ENCODE measurements around the gene POTEF.
"Not testable (repeated sequence)": the region's sequence is repeated elsewhere in the genome, so short reads cannot be mapped to it uniquely, and the experiment has no call there.

POTEF gene

DNA sequence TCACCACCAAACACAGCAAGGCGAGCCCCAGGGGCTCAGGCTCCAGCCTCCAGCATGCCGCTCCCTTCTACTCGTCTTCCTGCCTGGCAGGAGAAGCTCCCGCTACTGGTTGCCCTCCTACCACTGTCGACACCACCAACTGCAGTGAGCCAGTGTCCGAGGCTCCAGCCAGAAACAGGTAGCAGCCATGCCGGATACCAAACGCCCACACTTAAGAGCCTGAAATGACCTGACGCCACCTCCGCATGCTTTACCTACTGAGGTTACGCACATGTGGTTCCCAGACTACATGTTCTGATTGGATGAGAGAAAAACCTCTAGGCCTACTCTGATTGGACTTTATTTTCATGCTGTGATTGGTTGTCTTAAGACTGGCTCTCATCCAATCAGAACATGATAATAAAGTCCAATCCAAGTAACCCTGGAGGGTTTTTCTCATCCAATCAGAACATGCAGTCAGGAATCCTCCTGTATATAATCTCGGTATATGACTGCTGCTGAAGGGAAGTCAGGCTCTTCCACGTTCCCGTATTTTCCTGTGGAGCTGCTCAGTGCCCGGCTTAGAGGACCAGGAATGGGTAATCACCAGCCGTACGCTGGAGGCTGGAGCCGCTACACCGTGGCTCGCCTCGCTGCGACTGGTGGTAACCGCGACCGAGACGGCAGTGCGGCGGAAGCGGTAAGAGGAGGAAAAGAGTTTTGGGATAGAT, at the start of gene POTEF:
Gene POTEF (minus strand): TSS at position 103 of the 710 bp plus-strand sequence. CDS start 8,707 bp downstream, outside the sequence.
- DNase-seq: not testable (repeated sequence)

- DNase-seq: not testable (repeated sequence)
These were observed 45.8 kb upstream of the POTEF start for GRCh38 chr2:130174866-130175265.

GRCh38 chr2:130169896-130170295, 40.9 kb upstream of the POTEF start:
- no peak for DNase-seq

DNA sequence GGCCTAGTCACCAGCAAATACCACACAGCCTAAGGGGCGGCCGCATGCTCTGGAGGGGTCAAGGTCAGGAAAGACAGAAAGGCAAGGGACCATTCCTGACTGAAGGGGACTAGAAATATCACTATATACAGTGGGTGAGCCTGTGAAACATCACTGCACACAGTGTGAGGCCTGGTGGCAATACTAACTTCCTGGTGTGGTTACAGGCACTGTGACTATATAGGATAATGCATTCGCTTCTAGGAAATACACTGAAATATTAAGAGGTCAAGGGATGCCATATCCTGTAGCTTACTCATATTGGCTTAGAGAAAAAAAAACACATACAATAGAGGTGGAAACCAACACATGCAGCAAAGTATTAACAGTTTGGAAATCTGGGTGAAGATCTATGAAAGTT, 40.1 kb upstream of the POTEF start:
- DNase-seq: not testable (repeated sequence)

DNA sequence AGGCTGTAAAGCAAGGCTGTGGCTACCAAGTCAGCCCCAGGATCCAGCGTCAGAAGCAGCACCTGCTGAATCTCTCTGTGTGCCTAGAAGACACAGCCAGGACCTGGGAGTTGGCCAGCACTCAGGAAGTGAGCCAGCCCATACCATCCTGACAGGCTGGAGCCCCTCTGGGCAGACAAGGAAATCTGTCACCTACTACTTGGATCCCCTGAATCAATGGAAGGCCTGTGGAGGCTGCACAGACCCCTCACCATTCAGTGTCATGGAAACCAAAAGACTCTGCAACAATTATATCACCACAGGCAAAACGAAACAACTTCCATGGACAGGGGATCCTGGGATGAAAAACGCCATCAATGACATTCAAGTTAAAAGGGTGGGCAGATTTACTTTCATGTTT, 37.6 kb upstream of the POTEF start:
- not testable (repeated sequence) for DNase-seq

- no peak for DNase-seq
These were observed 36.4 kb upstream of the POTEF start for GRCh38 chr2:130165293-130166016.

DNA sequence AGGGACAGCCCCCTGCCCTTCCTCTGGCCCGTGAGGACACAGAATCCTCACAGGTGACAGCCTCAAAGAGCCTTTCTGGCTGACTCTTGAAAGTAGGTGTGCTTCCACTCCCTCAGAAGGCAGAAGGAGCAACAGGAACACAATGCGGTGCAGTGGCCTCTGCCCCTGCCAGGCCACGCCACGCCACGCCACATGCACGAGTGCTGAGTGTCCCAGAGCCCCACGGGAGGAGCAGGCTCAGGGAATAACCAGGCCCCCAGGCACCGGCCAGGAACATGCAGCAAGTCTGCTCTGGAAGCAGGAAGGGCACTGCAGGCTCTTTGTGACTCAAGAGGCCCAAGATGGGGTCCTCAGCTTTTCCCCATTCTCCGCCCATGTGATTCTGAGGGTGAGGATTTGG, 33.9 kb upstream of the POTEF start:
- no peak for DNase-seq

DNA sequence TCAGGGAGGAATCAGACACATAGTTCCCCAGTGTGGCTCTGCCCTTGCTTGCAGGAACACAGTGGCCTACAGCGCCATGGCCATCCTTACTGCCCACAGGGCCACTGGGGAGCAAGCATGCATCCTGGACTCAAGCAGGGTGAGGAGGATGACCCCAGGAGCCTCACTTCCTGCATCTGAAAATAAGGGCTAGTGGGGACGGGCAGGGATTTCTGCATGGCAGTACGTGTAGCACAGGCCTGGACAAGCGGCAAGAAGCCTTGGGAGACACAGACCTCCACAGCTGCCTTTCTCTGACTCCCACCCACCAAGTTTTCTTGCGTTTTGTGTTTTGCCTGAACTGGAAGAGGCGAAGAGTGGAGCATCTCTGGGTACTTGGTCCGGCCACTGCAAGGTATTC, 33.5 kb upstream of the POTEF start:
- DNase-seq: not testable (repeated sequence)

- DNase-seq: not testable (repeated sequence)
These were observed 32.0 kb upstream of the POTEF start for GRCh38 chr2:130160838-130161705.

DNA sequence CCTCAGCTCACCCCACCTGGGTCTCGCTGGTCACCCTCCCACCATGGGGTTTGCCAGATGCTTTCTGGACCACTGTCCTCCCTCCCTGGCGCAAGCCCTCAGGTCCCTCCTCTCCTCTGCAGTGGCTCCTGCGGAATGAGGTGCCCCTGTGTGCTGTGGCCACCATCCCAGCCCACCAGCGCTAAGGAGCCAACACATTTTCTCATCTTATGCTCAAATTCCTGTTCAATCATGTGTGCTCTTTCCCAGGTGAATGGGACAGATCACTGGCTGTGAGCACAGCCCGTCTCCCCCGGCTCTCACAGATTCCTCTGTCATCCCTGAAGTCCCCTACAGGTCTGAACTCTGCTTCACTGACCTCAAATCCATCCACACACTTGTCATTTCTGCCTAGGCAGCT, 31.1 kb upstream of the POTEF start:
- no peak for DNase-seq

DNA sequence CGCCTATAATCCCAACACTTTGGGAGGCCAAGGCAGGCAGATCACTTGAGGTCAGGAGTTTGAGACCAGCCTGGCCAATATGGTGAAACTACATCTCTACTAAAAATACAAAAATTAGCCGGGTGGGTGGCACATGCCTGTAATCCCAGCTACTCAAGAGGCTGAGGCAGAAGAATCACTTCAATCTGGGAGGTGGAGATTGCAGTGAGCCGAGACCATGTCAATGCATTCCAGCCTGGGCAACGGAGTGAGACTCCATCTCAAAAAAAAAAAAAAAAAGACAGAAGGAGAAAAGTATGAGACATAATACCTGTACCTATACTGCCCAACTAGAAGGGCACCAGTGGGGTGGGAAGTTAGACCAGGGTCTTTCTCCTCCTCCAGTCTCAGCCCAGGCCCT, 30.4 kb upstream of the POTEF start:
- not testable (repeated sequence) for DNase-seq

- DNase-seq: no peak
These were observed 29.6 kb upstream of the POTEF start for GRCh38 chr2:130158631-130159030.

DNA sequence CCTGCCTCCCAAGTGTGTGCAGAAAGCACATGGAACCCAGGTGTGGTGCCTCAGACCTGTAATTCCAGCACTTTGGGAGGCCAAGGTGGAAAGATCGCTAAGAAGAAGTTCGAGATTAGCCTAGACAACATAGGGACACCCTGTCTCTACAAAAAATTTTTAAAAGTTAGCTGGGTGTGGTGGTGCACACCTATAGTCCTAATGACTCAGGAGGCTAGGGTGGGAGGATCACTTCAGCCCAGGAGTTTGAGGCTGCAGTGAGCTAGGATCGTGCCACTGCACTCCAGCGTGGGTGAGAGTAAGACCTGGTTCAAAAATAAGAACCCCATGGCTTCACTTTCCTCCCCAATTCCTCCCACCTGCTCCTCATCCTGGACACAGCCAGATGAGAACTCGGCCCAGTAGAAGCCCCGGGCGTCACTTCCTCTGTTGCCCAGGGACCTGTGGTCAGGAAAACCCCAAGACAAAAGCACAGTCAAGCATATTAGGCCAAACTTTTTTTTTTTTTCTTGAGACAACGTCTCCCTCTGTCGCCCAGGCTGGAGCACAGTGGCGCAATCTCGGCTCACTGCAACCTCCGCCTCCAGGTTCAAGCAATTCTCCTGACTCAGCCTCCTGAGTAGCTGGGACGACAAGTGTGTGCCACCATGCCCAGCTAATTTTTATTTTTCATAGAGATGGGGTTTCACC, 28.9 kb upstream of the POTEF start:
- peak; percentile 87 for DNase-seq

DNA sequence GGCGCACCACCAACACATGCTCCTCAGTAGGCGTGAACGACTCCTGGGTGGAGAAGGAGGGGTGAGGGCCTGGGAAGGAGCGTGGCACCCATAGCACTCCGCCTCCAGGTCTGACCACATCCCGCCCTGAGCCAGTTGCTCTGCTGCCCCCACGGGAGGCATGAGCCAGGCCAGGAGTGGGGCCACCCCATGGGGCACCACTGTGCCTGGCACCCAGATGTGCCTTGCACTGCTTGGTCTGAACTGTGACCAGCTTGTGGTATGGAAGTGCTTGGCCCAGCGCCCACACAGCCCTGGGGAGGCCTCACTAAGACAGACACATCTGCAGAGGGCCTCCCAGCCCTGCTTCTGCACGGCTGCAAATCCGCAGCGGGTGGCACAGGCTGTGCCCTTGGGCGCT, 28.3 kb upstream of the POTEF start:
- peak; percentile 40 for DNase-seq

DNA sequence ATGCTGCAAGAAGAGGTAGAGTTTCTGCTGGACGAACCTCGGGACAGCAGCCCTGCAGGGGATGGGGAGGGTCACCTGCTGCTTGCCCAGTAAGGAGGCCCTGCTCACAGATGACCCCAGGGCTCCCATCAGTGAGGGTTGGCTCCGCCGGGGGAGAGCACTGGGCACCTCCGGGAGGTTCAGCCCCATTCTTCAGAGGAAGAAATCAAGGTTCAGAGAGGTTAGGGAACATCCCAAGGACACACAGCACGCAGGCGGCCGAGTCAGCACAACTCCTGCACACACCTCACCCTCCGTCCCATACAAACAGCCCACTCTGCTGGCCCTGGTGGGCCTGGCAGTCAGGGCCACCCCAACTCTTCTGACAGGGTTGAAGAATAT, 27.6 kb upstream of the POTEF start:
- no peak for DNase-seq

GRCh38 chr2:130155956-130156623, 27.1 kb upstream of the POTEF start:
- DNase-seq: peak; percentile 21

GRCh38 chr2:130154773-130155765, 26.0 kb upstream of the POTEF start:
- no peak for DNase-seq

GRCh38 chr2:130154423-130154770, 25.4 kb upstream of the POTEF start:
- not testable (repeated sequence) for DNase-seq

- DNase-seq: not testable (repeated sequence)
These were observed 24.9 kb upstream of the POTEF start for GRCh38 chr2:130153721-130154422.

Measured in MV-4-11 (cell line).